ENCODE results near the gene DNAJB12.
A peak's percentile ranks its signal among the peaks of the same experiment; 100 is the strongest.
"Not testable (repeated sequence)": the region's sequence is repeated elsewhere in the genome, so short reads cannot be mapped to it uniquely, and the experiment has no call there.

DNAJB12 gene

DNA sequence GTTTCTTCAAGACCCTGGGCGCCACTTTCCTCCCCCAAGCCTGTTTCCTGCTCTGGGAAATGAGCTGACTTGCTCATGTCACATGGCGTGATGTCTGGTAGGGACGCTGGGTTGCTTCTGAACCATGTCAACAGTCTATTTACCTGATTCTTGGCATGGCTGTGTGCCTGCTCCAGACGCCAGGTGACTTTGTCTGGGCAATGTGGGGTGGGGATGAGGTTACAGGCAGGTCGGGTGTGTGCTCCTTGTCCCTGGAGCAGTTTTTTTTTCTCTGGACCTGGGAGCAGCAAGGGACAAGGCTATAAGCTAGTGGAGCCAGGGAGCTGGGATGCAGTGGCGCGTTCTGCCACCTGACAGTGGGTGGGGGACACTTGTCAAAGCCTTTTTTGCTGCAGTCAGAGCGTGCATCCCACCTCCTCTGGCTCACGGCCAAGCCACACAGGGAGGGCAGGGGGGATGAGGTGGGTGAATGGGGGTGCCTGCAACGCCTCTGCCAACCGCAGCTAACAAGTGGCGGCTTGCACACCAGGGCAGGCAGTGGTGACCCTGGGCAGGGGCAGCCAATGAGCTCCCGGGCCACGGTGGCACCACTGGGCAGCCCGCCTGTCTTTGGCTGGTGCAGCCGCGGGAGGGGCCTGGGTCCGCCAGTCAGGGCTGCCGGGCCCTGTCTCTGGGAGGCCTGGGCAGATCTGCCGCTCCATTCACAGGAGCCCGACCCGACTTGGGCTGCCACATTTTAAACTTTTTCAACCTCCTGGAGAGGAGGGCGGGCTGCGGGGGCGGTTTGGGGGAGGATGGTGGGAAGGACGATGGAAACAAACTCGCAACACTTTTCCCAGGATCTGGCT, 22.9 kb downstream of the DNAJB12 start:
- Histone ChIP-seq H3K4me3 (ENCODE audit: extremely low read depth, insufficient read depth, low read length, poor library complexity, severe bottlenecking) (no peak overlapping the region), H3K36me3 (ENCODE audit: control insufficient read depth, insufficient read depth, low read length) (peaks cover 24% of the 10 kb centered on the region), H3K9me3 (ENCODE audit: control insufficient read depth, low read length) (no peaks in the 10 kb centered on the region), H3K27ac (ENCODE audit: low read depth, low read length, severe bottlenecking) (peak overlapping the region; percentile 53), H3K4me1 (ENCODE audit: control insufficient read depth, insufficient read depth, low read length, poor library complexity, severe bottlenecking) (peaks cover 39% of the 10 kb centered on the region)
- WGBS, 2 experiments (ENCODE audit: insufficient coverage in 2 of 2) = 59 to 69% methylated on average over 20 to 21 of the region's 27 CpGs

- Histone ChIP-seq H3K36me3 (ENCODE audit: control insufficient read depth, insufficient read depth, low read length) (peaks cover 9% of the 10 kb centered on the region), H3K4me1 (ENCODE audit: control insufficient read depth, insufficient read depth, low read length, poor library complexity, severe bottlenecking) (peaks cover 42% of the 10 kb centered on the region), H3K4me3 (ENCODE audit: extremely low read depth, insufficient read depth, low read length, poor library complexity, severe bottlenecking) (no peak overlapping the region), H3K9me3 (ENCODE audit: control insufficient read depth, low read length) (no peaks in the 10 kb centered on the region), H3K27ac (ENCODE audit: low read depth, low read length, severe bottlenecking) (no peak overlapping the region)
- WGBS, 2 experiments (ENCODE audit: insufficient coverage in 2 of 2) = 94 to 100% methylated on average over 1 of the region's 2 CpGs
These were observed 24.7 kb downstream of the DNAJB12 start for GRCh38 chr10:72330069-72330426.

- Histone ChIP-seq H3K4me3 (ENCODE audit: extremely low read depth, insufficient read depth, low read length, poor library complexity, severe bottlenecking) (no peak overlapping the region), H3K27ac (ENCODE audit: low read depth, low read length, severe bottlenecking) (no peak overlapping the region), H3K4me1 (ENCODE audit: control insufficient read depth, insufficient read depth, low read length, poor library complexity, severe bottlenecking) (peaks cover 40% of the 10 kb centered on the region), H3K36me3 (ENCODE audit: control insufficient read depth, insufficient read depth, low read length) (peaks cover 9% of the 10 kb centered on the region), H3K9me3 (ENCODE audit: control insufficient read depth, low read length) (no peaks in the 10 kb centered on the region)
- WGBS, 2 experiments (ENCODE audit: insufficient coverage in 2 of 2) = 89 to 92% methylated on average over 6 to 9 of the region's 11 CpGs
These were observed 25.2 kb downstream of the DNAJB12 start for GRCh38 chr10:72329290-72330068.

- 53 to 100% methylated on average over 1 to 4 of the region's 5 CpGs for WGBS, 2 experiments (ENCODE audit: insufficient coverage in 2 of 2)
These were observed 25.9 kb downstream of the DNAJB12 start for GRCh38 chr10:72328829-72329204.

DNA sequence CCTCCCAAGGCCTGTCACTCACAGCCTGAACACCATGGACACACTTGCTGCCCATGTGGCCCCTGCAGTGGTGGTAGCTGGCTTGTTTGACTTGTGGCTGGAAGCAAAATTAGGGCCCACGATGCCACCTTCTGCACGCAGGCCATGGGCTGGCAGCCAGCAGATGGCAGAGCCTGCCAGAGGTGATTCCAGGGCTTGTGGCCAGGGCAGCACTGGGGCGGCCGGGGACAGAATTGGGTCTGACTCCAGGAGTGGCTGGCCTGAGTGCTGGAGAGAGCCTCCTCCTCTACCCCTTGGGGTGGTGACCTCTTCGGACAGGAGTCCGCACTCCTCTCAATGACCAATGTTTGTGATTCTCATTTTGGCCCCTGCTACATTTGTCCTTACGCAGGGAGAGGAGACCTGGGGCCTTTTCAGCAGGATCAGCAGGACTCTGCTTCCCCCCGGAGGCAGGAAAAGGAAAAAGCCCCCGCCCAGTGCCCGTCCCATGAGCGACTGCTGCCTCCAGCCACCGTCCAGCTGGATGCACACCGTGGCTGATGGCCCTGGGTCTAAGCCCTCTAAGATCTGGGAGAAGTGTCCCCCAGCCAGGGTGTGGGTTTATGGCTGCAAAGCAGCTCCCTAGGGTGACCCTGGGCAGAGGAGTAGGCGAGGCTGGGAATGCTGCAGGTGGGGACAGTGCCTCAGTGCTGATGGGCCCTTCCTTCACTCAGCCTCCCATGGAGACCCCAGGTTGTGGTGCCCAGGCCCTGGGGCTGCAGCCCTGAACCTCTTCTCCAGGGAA, 26.5 kb downstream of the DNAJB12 start:
- no peak overlapping the region for H3K4me3 ChIP-seq (ENCODE audit: extremely low read depth, insufficient read depth, low read length, poor library complexity, severe bottlenecking)
- no peaks in the 10 kb centered on the region for H3K9me3 ChIP-seq (ENCODE audit: control insufficient read depth, low read length)
- 46 to 60% methylated on average over 10 to 14 of the region's 14 CpGs for WGBS, 2 experiments (ENCODE audit: insufficient coverage in 2 of 2)
- peaks cover 4% of the 10 kb centered on the region for H3K36me3 ChIP-seq (ENCODE audit: control insufficient read depth, insufficient read depth, low read length)
- peaks cover 30% of the 10 kb centered on the region for H3K4me1 ChIP-seq (ENCODE audit: control insufficient read depth, insufficient read depth, low read length, poor library complexity, severe bottlenecking)
- H3K27ac ChIP-seq (ENCODE audit: low read depth, low read length, severe bottlenecking) = no peak overlapping the region

More at GRCh38 chr10:72328829-72329204, 25.9 kb downstream of the DNAJB12 start:
- Histone ChIP-seq H3K4me3 (ENCODE audit: extremely low read depth, insufficient read depth, low read length, poor library complexity, severe bottlenecking) (no peak overlapping the region), H3K27ac (ENCODE audit: low read depth, low read length, severe bottlenecking) (no peak overlapping the region), H3K9me3 (ENCODE audit: control insufficient read depth, low read length) (no peaks in the 10 kb centered on the region), H3K36me3 (ENCODE audit: control insufficient read depth, insufficient read depth, low read length) (peaks cover 9% of the 10 kb centered on the region), H3K4me1 (ENCODE audit: control insufficient read depth, insufficient read depth, low read length, poor library complexity, severe bottlenecking) (peaks cover 36% of the 10 kb centered on the region)

GRCh38 chr10:72326665-72327603, 27.8 kb downstream of the DNAJB12 start:
- H3K9me3 ChIP-seq (ENCODE audit: control insufficient read depth, low read length); H3K27ac ChIP-seq (ENCODE audit: low read depth, low read length, severe bottlenecking); H3K36me3 ChIP-seq (ENCODE audit: control insufficient read depth, insufficient read depth, low read length); H3K4me3 ChIP-seq (ENCODE audit: extremely low read depth, insufficient read depth, low read length, poor library complexity, severe bottlenecking): not testable (repeated sequence)
- peaks cover 37% of the 10 kb centered on the region for H3K4me1 ChIP-seq (ENCODE audit: control insufficient read depth, insufficient read depth, low read length, poor library complexity, severe bottlenecking)
- 94 to 95% methylated on average over 29 to 30 of the region's 32 CpGs for WGBS, 2 experiments (ENCODE audit: insufficient coverage in 2 of 2)

GRCh38 chr10:72325243-72326175, 29.2 kb downstream of the DNAJB12 start:
- peak overlapping the region; percentile 74 for H3K27ac ChIP-seq (ENCODE audit: low read depth, low read length, severe bottlenecking)
- WGBS, 2 experiments (ENCODE audit: insufficient coverage in 2 of 2) = 82 to 87% methylated on average over 33 to 39 of the region's 49 CpGs
- peaks cover 41% of the 10 kb centered on the region for H3K4me1 ChIP-seq (ENCODE audit: control insufficient read depth, insufficient read depth, low read length, poor library complexity, severe bottlenecking)
- not testable (repeated sequence) for H3K9me3 ChIP-seq (ENCODE audit: control insufficient read depth, low read length); H3K4me3 ChIP-seq (ENCODE audit: extremely low read depth, insufficient read depth, low read length, poor library complexity, severe bottlenecking); H3K36me3 ChIP-seq (ENCODE audit: control insufficient read depth, insufficient read depth, low read length)

- WGBS, 2 experiments (ENCODE audit: insufficient coverage in 2 of 2) = 92 to 94% methylated on average over 4 to 9 of the region's 12 CpGs
- no peaks in the 10 kb centered on the region for H3K9me3 ChIP-seq (ENCODE audit: control insufficient read depth, low read length)
- H3K27ac ChIP-seq (ENCODE audit: low read depth, low read length, severe bottlenecking) = no peak overlapping the region
- H3K4me3 ChIP-seq (ENCODE audit: extremely low read depth, insufficient read depth, low read length, poor library complexity, severe bottlenecking) = no peak overlapping the region
- H3K36me3 ChIP-seq (ENCODE audit: control insufficient read depth, insufficient read depth, low read length) = no peaks in the 10 kb centered on the region
- H3K4me1 ChIP-seq (ENCODE audit: control insufficient read depth, insufficient read depth, low read length, poor library complexity, severe bottlenecking) = peaks cover 48% of the 10 kb centered on the region
These were observed 30.9 kb downstream of the DNAJB12 start for GRCh38 chr10:72323771-72324191.

GRCh38 chr10:72323108-72323749, 31.5 kb downstream of the DNAJB12 start:
- H3K27ac ChIP-seq (ENCODE audit: low read depth, low read length, severe bottlenecking) = no peak overlapping the region
- no peaks in the 10 kb centered on the region for H3K36me3 ChIP-seq (ENCODE audit: control insufficient read depth, insufficient read depth, low read length)
- no peak overlapping the region for H3K4me3 ChIP-seq (ENCODE audit: extremely low read depth, insufficient read depth, low read length, poor library complexity, severe bottlenecking)
- H3K9me3 ChIP-seq (ENCODE audit: control insufficient read depth, low read length) = no peaks in the 10 kb centered on the region
- H3K4me1 ChIP-seq (ENCODE audit: control insufficient read depth, insufficient read depth, low read length, poor library complexity, severe bottlenecking) = peaks cover 43% of the 10 kb centered on the region
- 89 to 93% methylated on average over 6 to 10 of the region's 10 CpGs for WGBS, 2 experiments (ENCODE audit: insufficient coverage in 2 of 2)
